Osteocyte (in vitro differentiated cells): Measurements from ENCODE around the gene MEX3D. TPM values are rescaled to one million over a fixed set of nuclear protein-coding genes. Genes with fewer than 3 reads are reported as not detected.
"Not testable (repeated sequence)": the region's sequence is repeated elsewhere in the genome, so short reads cannot be mapped to it uniquely, and the experiment has no call there.

Experiments
- DNase-seq: peaks from one replicate; pipeline ENCODE4 v3.0.0; 2021; ENCODE audit warnings: mixed read lengths; ENCODE audit not compliant: unreplicated experiment; ENCODE audit errors: extremely low spot score
- H3K27ac Mint-ChIP-seq: one replicate; pipeline ENCODE4 v1.8.0; 2021; ENCODE audit warnings: mild to moderate bottlenecking, mixed read lengths; ENCODE audit not compliant: unreplicated experiment
- H3K27me3 Mint-ChIP-seq: one replicate; pipeline ENCODE4 v1.8.0; 2021; ENCODE audit warnings: mixed read lengths; ENCODE audit not compliant: unreplicated experiment
- H3K36me3 Mint-ChIP-seq: one replicate; pipeline ENCODE4 v1.8.0; 2021; ENCODE audit warnings: mixed read lengths; ENCODE audit not compliant: unreplicated experiment
- H3K4me1 Mint-ChIP-seq: one replicate; pipeline ENCODE4 v1.8.0; 2021; ENCODE audit warnings: mixed read lengths; ENCODE audit not compliant: unreplicated experiment
- H3K4me3 Mint-ChIP-seq: one replicate; pipeline ENCODE4 v1.8.0; 2021; ENCODE audit warnings: mild to moderate bottlenecking, moderate library complexity, mixed read lengths; ENCODE audit not compliant: unreplicated experiment
- H3K9me3 Mint-ChIP-seq: one replicate; pipeline ENCODE4 v1.8.0; 2021; ENCODE audit warnings: mixed read lengths; ENCODE audit not compliant: unreplicated experiment
- CTCF ChIP-seq: fragments of 200-600 bp; sonication (generic); IDR thresholded peaks from 2 replicates; pipeline ENCODE4 v1.5.0; 2021; ENCODE audit warnings: antibody characterized with exemption, mild to moderate bottlenecking, moderate library complexity
- total RNA-seq: library from RNA; stranded (reverse); gene quantifications from 2 replicates; pipeline ENCODE4 v1.2.1, GENCODE V29; 2021

Gene MEX3D
- total RNA-seq, 1 donor from 2014 or later, result 65.5 TPM

GRCh38 chr19:1523412-1524286 lies 44.5 kb downstream of the MEX3D start, which contains the start of gene PLK5:
Gene PLK5, plus strand, starts transcription at chr19:1524077. Its CDS starts 2,920 bp downstream, at chr19:1526997.
- no peak within 1 kb of the TSS for H3K27ac Mint-ChIP-seq

GRCh38 chr19:1522838-1523237 lies 45.3 kb downstream of the MEX3D start:
- DNase-seq, result no peak
- Mint-ChIP-seq H3K27me3 (peaks cover 17% of the 10 kb centered on the region), H3K4me1 (peaks cover 4% of the 10 kb centered on the region), H3K4me3 (no peak overlapping the region), H3K36me3 (no peaks in the 10 kb centered on the region), H3K27ac (no peak overlapping the region), H3K9me3 (no peaks in the 10 kb centered on the region)
- no peak for TF ChIP-seq CTCF

More at GRCh38 chr19:1523412-1524286, 44.5 kb downstream of the MEX3D start, which contains the start of gene PLK5:
- Mint-ChIP-seq H3K4me3 (peak within 1 kb of the TSS; percentile 36), H3K4me1 (peaks cover 4% of the 10 kb centered on the region), H3K9me3 (no peaks in the 10 kb centered on the region), H3K27me3 (peaks cover 17% of the 10 kb centered on the region), H3K36me3 (no peaks in the 10 kb centered on the region)
- no peak for TF ChIP-seq CTCF
- no peak for DNase-seq

- no peaks in the 10 kb centered on the region for H3K36me3 Mint-ChIP-seq
- H3K27ac Mint-ChIP-seq, result no peak overlapping the region
- H3K27me3 Mint-ChIP-seq, result peaks cover 17% of the 10 kb centered on the region
- peaks cover 4% of the 10 kb centered on the region for H3K4me1 Mint-ChIP-seq
- H3K4me3 Mint-ChIP-seq, result no peak overlapping the region
- no peak for DNase-seq
- no peaks in the 10 kb centered on the region for H3K9me3 Mint-ChIP-seq
- TF ChIP-seq CTCF, result no peak
Observed at GRCh38 chr19:1522061-1522460, 46.1 kb downstream of the MEX3D start.

- no peak overlapping the region for H3K27ac Mint-ChIP-seq
- H3K36me3 Mint-ChIP-seq, result no peaks in the 10 kb centered on the region
- H3K4me1 Mint-ChIP-seq, result peaks cover 4% of the 10 kb centered on the region
- DNase-seq, result no peak
- no peak overlapping the region for H3K4me3 Mint-ChIP-seq
- TF ChIP-seq CTCF, result no peak
- H3K9me3 Mint-ChIP-seq, result no peaks in the 10 kb centered on the region
- H3K27me3 Mint-ChIP-seq, result peaks cover 18% of the 10 kb centered on the region
Observed at GRCh38 chr19:1521636-1522035, 46.5 kb downstream of the MEX3D start.

GRCh38 chr19:1520203-1520780 lies 47.8 kb downstream of the MEX3D start:
- Mint-ChIP-seq H3K4me3 (no peak overlapping the region), H3K4me1 (peaks cover 4% of the 10 kb centered on the region), H3K27ac (no peak overlapping the region), H3K27me3 (peaks cover 20% of the 10 kb centered on the region), H3K9me3 (no peaks in the 10 kb centered on the region), H3K36me3 (no peaks in the 10 kb centered on the region)
- DNase-seq, result no peak
- TF ChIP-seq CTCF, result no peak

GRCh38 chr19:1519802-1520201 lies 48.3 kb downstream of the MEX3D start:
- not testable (repeated sequence) for H3K9me3 Mint-ChIP-seq, DNase-seq, H3K4me3 Mint-ChIP-seq, H3K4me1 Mint-ChIP-seq, H3K36me3 Mint-ChIP-seq, H3K27ac Mint-ChIP-seq
- peaks cover 16% of the 10 kb centered on the region for H3K27me3 Mint-ChIP-seq
